Spinal cord (tissue), 10 donors: ENCODE data around the gene GABRG3. TPM values are rescaled to one million over a fixed set of nuclear protein-coding genes. Genes with fewer than 3 reads are reported as not detected.
A peak's percentile ranks its signal among the peaks of the same experiment; 100 is the strongest.

ENCODE experiments used
- DNase-seq, 6 donors: peaks; one replicate each; pipeline versions ENCODE4 v3.0.0 to v3.0.0-alpha.2; 2013 to 2015; ENCODE audit warnings: low spot score in 6 of 6, low read depth in 4 of 6
- H3K27ac ChIP-seq: one replicate; pipeline ENCODE4 v1.5.1; 2013; ENCODE audit warnings: low read depth, low read length, control low read depth
- H3K27me3 ChIP-seq: one replicate; pipeline ENCODE4 v1.6.1; 2013; ENCODE audit warnings: low read length; ENCODE audit not compliant: control insufficient read depth, insufficient read depth
- H3K36me3 ChIP-seq: one replicate; pipeline ENCODE4 v1.6.1; 2013; ENCODE audit warnings: low read length; ENCODE audit not compliant: control insufficient read depth, insufficient read depth
- H3K4me1 ChIP-seq: one replicate; pipeline ENCODE4 v1.6.1; 2013; ENCODE audit warnings: low read length; ENCODE audit not compliant: control insufficient read depth, insufficient read depth
- H3K4me3 ChIP-seq: one replicate; pipeline ENCODE4 v1.5.1; 2013; ENCODE audit warnings: low read depth, low read length, control low read depth
- H3K9me3 ChIP-seq: one replicate; pipeline ENCODE4 v1.6.1; 2013; ENCODE audit warnings: low read length; ENCODE audit not compliant: control insufficient read depth, insufficient read depth
- WGBS: methylation state at CpG from one replicate; pipeline ENCODE4 v1.1.5; 2013; ENCODE audit warnings: missing lambda C conversion rate; ENCODE audit not compliant: insufficient coverage; 5-methylcytosine and 5-hydroxymethylcytosine counted together
- polyA plus RNA-seq, 2 donors: library from polyadenylated mRNA; unstranded; fragments of 120-200 nt; gene quantifications; one replicate each; pipeline ENCODE4 v1.2.1, GENCODE V29; 2013; ENCODE audit not compliant: insufficient read length in 2 of 2
- total RNA-seq, 2 donors: library from RNA; depleted of rRNA in 1 of 2; stranded (reverse); fragments of 120-200 nt in 1 of 2; fragments of >200 nt in 1 of 2; gene quantifications; one replicate each; pipeline versions ENCODE4 v1.2.3 to v1.2.4, GENCODE V29; 2013 to 2014
- donor health status: healthy.

Gene GABRG3
- total and polyA plus RNA-seq, 4 donors = 5.7 to 23.7 (median 10.4) TPM

- WGBS = 94% methylated on average over 27 of the region's 27 CpGs
- H3K9me3 ChIP-seq = peaks cover 4% of the 10 kb centered on the region
- H3K27me3 ChIP-seq = no peaks in the 10 kb centered on the region
- H3K36me3 ChIP-seq = peaks cover 7% of the 10 kb centered on the region
- no peak overlapping the region for H3K4me3 ChIP-seq
- no peak overlapping the region for H3K27ac ChIP-seq
- DNase-seq = no peak
- peaks cover 6% of the 10 kb centered on the region for H3K4me1 ChIP-seq
Measured at GRCh38 chr15:27087651-27088583, 116.9 kb downstream of the GABRG3 start.

- Histone ChIP-seq H3K9me3 (peaks cover 4% of the 10 kb centered on the region), H3K4me1 (peaks cover 6% of the 10 kb centered on the region), H3K4me3 (no peak overlapping the region), H3K27me3 (no peaks in the 10 kb centered on the region), H3K36me3 (peaks cover 7% of the 10 kb centered on the region), H3K27ac (no peak overlapping the region)
- WGBS = 96% methylated on average over 21 of the region's 21 CpGs
- no peak for DNase-seq
Measured at GRCh38 chr15:27088584-27089232, 117.7 kb downstream of the GABRG3 start.

GRCh38 chr15:27089233-27089586 is 118.2 kb downstream of the GABRG3 start:
- DNase-seq = no peak
- peaks cover 10% of the 10 kb centered on the region for H3K4me1 ChIP-seq
- H3K36me3 ChIP-seq = peaks cover 7% of the 10 kb centered on the region
- 92% methylated on average over 8 of the region's 8 CpGs for WGBS
- H3K27me3 ChIP-seq = no peaks in the 10 kb centered on the region
- peaks cover 4% of the 10 kb centered on the region for H3K9me3 ChIP-seq
- H3K4me3 ChIP-seq = no peak overlapping the region
- no peak overlapping the region for H3K27ac ChIP-seq

GRCh38 chr15:27089676-27090075 is 118.7 kb downstream of the GABRG3 start:
- H3K4me3 ChIP-seq = no peak overlapping the region
- H3K27ac ChIP-seq = no peak overlapping the region
- 100% methylated on average over 3 of the region's 5 CpGs for WGBS
- H3K27me3 ChIP-seq = no peaks in the 10 kb centered on the region
- no peak for DNase-seq
- peaks cover 7% of the 10 kb centered on the region for H3K36me3 ChIP-seq
- H3K9me3 ChIP-seq = peaks cover 4% of the 10 kb centered on the region
- peaks cover 13% of the 10 kb centered on the region for H3K4me1 ChIP-seq

- H3K4me3 ChIP-seq = no peak overlapping the region
- peaks cover 18% of the 10 kb centered on the region for H3K4me1 ChIP-seq
- H3K27me3 ChIP-seq = no peaks in the 10 kb centered on the region
- peaks cover 4% of the 10 kb centered on the region for H3K9me3 ChIP-seq
- peaks cover 7% of the 10 kb centered on the region for H3K36me3 ChIP-seq
- DNase-seq = peak in 1 of 6 donors; percentile 16
- 88% methylated on average over 8 of the region's 9 CpGs for WGBS
- no peak overlapping the region for H3K27ac ChIP-seq
Measured at GRCh38 chr15:27091270-27091940, 120.4 kb downstream of the GABRG3 start.

GRCh38 chr15:27092390-27092789 is 121.4 kb downstream of the GABRG3 start:
- no peak overlapping the region for H3K27ac ChIP-seq
- peaks cover 7% of the 10 kb centered on the region for H3K36me3 ChIP-seq
- H3K9me3 ChIP-seq = peaks cover 4% of the 10 kb centered on the region
- DNase-seq = no peak
- H3K4me1 ChIP-seq = peaks cover 12% of the 10 kb centered on the region
- H3K27me3 ChIP-seq = no peaks in the 10 kb centered on the region
- WGBS = 74% methylated on average over 8 of the region's 10 CpGs
- no peak overlapping the region for H3K4me3 ChIP-seq

- DNase-seq = peak in 2 of 6 donors; percentile 62 to 64
- no peak overlapping the region for H3K27ac ChIP-seq
- H3K36me3 ChIP-seq = no peaks in the 10 kb centered on the region
- no peaks in the 10 kb centered on the region for H3K27me3 ChIP-seq
- peaks cover 12% of the 10 kb centered on the region for H3K4me1 ChIP-seq
- WGBS = 71% methylated on average over 1 of the region's 1 CpG
- no peak overlapping the region for H3K4me3 ChIP-seq
- peaks cover 4% of the 10 kb centered on the region for H3K9me3 ChIP-seq
Measured at GRCh38 chr15:27094235-27094634, 123.3 kb downstream of the GABRG3 start.

GRCh38 chr15:27095886-27096624 is 125.1 kb downstream of the GABRG3 start:
- no peaks in the 10 kb centered on the region for H3K27me3 ChIP-seq
- peak in 2 of 6 donors; percentile 68 to 74 for DNase-seq
- no peak overlapping the region for H3K27ac ChIP-seq
- peaks cover 12% of the 10 kb centered on the region for H3K4me1 ChIP-seq
- H3K36me3 ChIP-seq = no peaks in the 10 kb centered on the region
- H3K9me3 ChIP-seq = no peaks in the 10 kb centered on the region
- WGBS = 36% methylated on average over 7 of the region's 8 CpGs
- no peak overlapping the region for H3K4me3 ChIP-seq

GRCh38 chr15:27097506-27097905 is 126.5 kb downstream of the GABRG3 start:
- Histone ChIP-seq H3K27ac (no peak overlapping the region), H3K36me3 (no peaks in the 10 kb centered on the region), H3K27me3 (no peaks in the 10 kb centered on the region), H3K4me3 (no peak overlapping the region), H3K4me1 (peaks cover 12% of the 10 kb centered on the region), H3K9me3 (no peaks in the 10 kb centered on the region)
- no peak for DNase-seq
- 83% methylated on average over 1 of the region's 3 CpGs for WGBS
